Measurements from ENCODE around the gene KCNMB4.

GRCh38 chr12:70353780-70354660, 12.1 kb upstream of the KCNMB4 start:
- TF ChIP-seq POLR2A (IDR thresholded peaks at IDR 0.05) = no peak
- TF ChIP-seq CTCF (IDR thresholded peaks at IDR 0.05) = no peak
- no peak for TF ChIP-seq EP300 (IDR thresholded peaks at IDR 0.05)
